Measurements from ENCODE around the gene PGM1.
A peak's percentile ranks its signal among the peaks of the same experiment; 100 is the strongest.
"Not testable (repeated sequence)": the region's sequence is repeated elsewhere in the genome, so short reads cannot be mapped to it uniquely, and the experiment has no call there.

PGM1 gene

GRCh38 chr1:63586326-63586725 lies 6.9 kb upstream of the PGM1 start:
- H3K27me3 Mint-ChIP-seq, H3K9me3 Mint-ChIP-seq, H3K4me3 Mint-ChIP-seq, CTCF ChIA-PET, H3K27ac Mint-ChIP-seq, H3K4me1 Mint-ChIP-seq, DNase-seq: not testable (repeated sequence)
- peaks cover 29% of the 10 kb centered on the region for H3K36me3 Mint-ChIP-seq

- no peak for DNase-seq
- peaks cover 30% of the 10 kb centered on the region for H3K36me3 Mint-ChIP-seq
- CTCF ChIA-PET: interaction anchor here (1.0 to 1.1 kb wide), 2 partner anchors 14 to 62 kb away, joined by 3 to 6 read pairs; no protein-coding TSS in a partner anchor
These were observed 3.0 kb upstream of the PGM1 start for GRCh38 chr1:63590166-63590560.

GRCh38 chr1:63592536-63593302 lies 492 bp upstream of the PGM1 start:
- DNase-seq: no peak
- no peaks in the 10 kb centered on the region for H3K27me3 Mint-ChIP-seq
- H3K36me3 Mint-ChIP-seq: peaks cover 32% of the 10 kb centered on the region
- peaks cover 44% of the 10 kb centered on the region for H3K4me1 Mint-ChIP-seq
- peak overlapping the region; percentile 98 for H3K4me3 Mint-ChIP-seq
- peak overlapping the region; percentile 100 for H3K27ac Mint-ChIP-seq
- no peaks in the 10 kb centered on the region for H3K9me3 Mint-ChIP-seq
- CTCF ChIA-PET: interaction anchor here (1.5 kb wide), 1 partner anchor 17 kb away, joined by 3 read pairs; no protein-coding TSS in a partner anchor

More at GRCh38 chr1:63590166-63590560, 3.0 kb upstream of the PGM1 start:
- no peaks in the 10 kb centered on the region for H3K27me3 Mint-ChIP-seq
- H3K4me1 Mint-ChIP-seq: peaks cover 28% of the 10 kb centered on the region
- H3K9me3 Mint-ChIP-seq: no peaks in the 10 kb centered on the region
- no peak overlapping the region for H3K4me3 Mint-ChIP-seq
- H3K27ac Mint-ChIP-seq: no peak overlapping the region

GRCh38 chr1:63593886-63594605 lies 835 bp downstream of the PGM1 start:
- H3K9me3 Mint-ChIP-seq: no peaks in the 10 kb centered on the region
- no peaks in the 10 kb centered on the region for H3K27me3 Mint-ChIP-seq
- peaks cover 31% of the 10 kb centered on the region for H3K36me3 Mint-ChIP-seq
- H3K27ac Mint-ChIP-seq: peak overlapping the region; percentile 100
- peaks cover 43% of the 10 kb centered on the region for H3K4me1 Mint-ChIP-seq
- H3K4me3 Mint-ChIP-seq: peak overlapping the region; percentile 98
- DNase-seq: peak; percentile 87
- CTCF ChIA-PET: no interaction called here

- CTCF ChIA-PET: interaction anchor here (1.0 kb wide), 1 partner anchor 19 kb away, joined by 3 read pairs; no protein-coding TSS in a partner anchor
- no peak for DNase-seq
- no peak overlapping the region for H3K27ac Mint-ChIP-seq
- H3K27me3 Mint-ChIP-seq: no peaks in the 10 kb centered on the region
- H3K4me3 Mint-ChIP-seq: peak overlapping the region; percentile 60
- H3K4me1 Mint-ChIP-seq: peaks cover 43% of the 10 kb centered on the region
- H3K36me3 Mint-ChIP-seq: peaks cover 31% of the 10 kb centered on the region
- no peaks in the 10 kb centered on the region for H3K9me3 Mint-ChIP-seq
These were observed 2.2 kb downstream of the PGM1 start for GRCh38 chr1:63595435-63595834.

- Mint-ChIP-seq H3K4me1 (peaks cover 25% of the 10 kb centered on the region), H3K27ac (no peak overlapping the region)
These were observed 6.6 kb downstream of the PGM1 start for GRCh38 chr1:63599799-63600198.

GRCh38 chr1:63600248-63600647 lies 7.0 kb downstream of the PGM1 start:
- Mint-ChIP-seq H3K4me1 (peaks cover 23% of the 10 kb centered on the region), H3K9me3 (no peaks in the 10 kb centered on the region), H3K27me3 (no peaks in the 10 kb centered on the region), H3K4me3 (no peak overlapping the region), H3K36me3 (peaks cover 29% of the 10 kb centered on the region), H3K27ac (no peak overlapping the region)
- no peak for DNase-seq
- CTCF ChIA-PET: no interaction called here

More at GRCh38 chr1:63599799-63600198, 6.6 kb downstream of the PGM1 start:
- no peaks in the 10 kb centered on the region for H3K9me3 Mint-ChIP-seq
- H3K36me3 Mint-ChIP-seq: peaks cover 31% of the 10 kb centered on the region
- CTCF ChIA-PET: no interaction called here
- H3K4me3 Mint-ChIP-seq: no peak overlapping the region
- no peaks in the 10 kb centered on the region for H3K27me3 Mint-ChIP-seq
- DNase-seq: no peak

GRCh38 chr1:63601061-63601460 lies 7.8 kb downstream of the PGM1 start:
- CTCF ChIA-PET: interaction anchor here (1.2 kb wide), 1 partner anchor 26 kb away, joined by 3 read pairs; no protein-coding TSS in a partner anchor
- no peak overlapping the region for H3K27ac Mint-ChIP-seq
- peaks cover 21% of the 10 kb centered on the region for H3K36me3 Mint-ChIP-seq
- no peak for DNase-seq
- H3K9me3 Mint-ChIP-seq: no peaks in the 10 kb centered on the region
- peaks cover 15% of the 10 kb centered on the region for H3K4me1 Mint-ChIP-seq
- H3K27me3 Mint-ChIP-seq: no peaks in the 10 kb centered on the region
- H3K4me3 Mint-ChIP-seq: no peak overlapping the region

- H3K27me3 Mint-ChIP-seq: no peaks in the 10 kb centered on the region
- H3K9me3 Mint-ChIP-seq: no peaks in the 10 kb centered on the region
- H3K27ac Mint-ChIP-seq: no peak overlapping the region
- CTCF ChIA-PET: interaction anchor here (1.2 kb wide), 1 partner anchor 26 kb away, joined by 3 read pairs; no protein-coding TSS in a partner anchor
- DNase-seq: no peak
- peaks cover 14% of the 10 kb centered on the region for H3K4me1 Mint-ChIP-seq
- no peak overlapping the region for H3K4me3 Mint-ChIP-seq
- H3K36me3 Mint-ChIP-seq: peaks cover 20% of the 10 kb centered on the region
These were observed 8.3 kb downstream of the PGM1 start for GRCh38 chr1:63601463-63601862.

- Mint-ChIP-seq H3K9me3 (no peaks in the 10 kb centered on the region), H3K27me3 (no peaks in the 10 kb centered on the region), H3K4me1 (peaks cover 11% of the 10 kb centered on the region), H3K4me3 (no peak overlapping the region), H3K36me3 (peaks cover 19% of the 10 kb centered on the region), H3K27ac (no peak overlapping the region)
- no peak for DNase-seq
- CTCF ChIA-PET: interaction anchor here (1.2 kb wide), 1 partner anchor 27 kb away, joined by 3 read pairs; no protein-coding TSS in a partner anchor
These were observed 8.7 kb downstream of the PGM1 start for GRCh38 chr1:63601912-63602311.

- CTCF ChIA-PET: no interaction called here
- Mint-ChIP-seq H3K27me3 (no peaks in the 10 kb centered on the region), H3K27ac (no peak overlapping the region), H3K4me3 (no peak overlapping the region), H3K36me3 (peaks cover 19% of the 10 kb centered on the region), H3K9me3 (no peaks in the 10 kb centered on the region), H3K4me1 (peaks cover 7% of the 10 kb centered on the region)
- no peak for DNase-seq
These were observed 9.4 kb downstream of the PGM1 start for GRCh38 chr1:63602629-63603028.

GRCh38 chr1:63603810-63604209 lies 10.6 kb downstream of the PGM1 start:
- peaks cover 7% of the 10 kb centered on the region for H3K4me1 Mint-ChIP-seq
- no peak for DNase-seq
- no peaks in the 10 kb centered on the region for H3K9me3 Mint-ChIP-seq
- CTCF ChIA-PET: no interaction called here
- H3K27me3 Mint-ChIP-seq: no peaks in the 10 kb centered on the region
- peaks cover 19% of the 10 kb centered on the region for H3K36me3 Mint-ChIP-seq
- no peak overlapping the region for H3K27ac Mint-ChIP-seq
- no peak overlapping the region for H3K4me3 Mint-ChIP-seq

- CTCF ChIA-PET: no interaction called here
- H3K4me3 Mint-ChIP-seq: no peak overlapping the region
- H3K36me3 Mint-ChIP-seq: peaks cover 9% of the 10 kb centered on the region
- H3K9me3 Mint-ChIP-seq: no peaks in the 10 kb centered on the region
- H3K4me1 Mint-ChIP-seq: peaks cover 11% of the 10 kb centered on the region
- H3K27me3 Mint-ChIP-seq: no peaks in the 10 kb centered on the region
- H3K27ac Mint-ChIP-seq: no peak overlapping the region
- no peak for DNase-seq
These were observed 14.1 kb downstream of the PGM1 start for GRCh38 chr1:63607322-63607721.

GRCh38 chr1:63611231-63611630 lies 18.0 kb downstream of the PGM1 start:
- DNase-seq: no peak
- CTCF ChIA-PET: interaction anchor here (1.8 kb wide), 1 partner anchor 527 kb away, joined by 9 read pairs; no protein-coding TSS in a partner anchor
- Mint-ChIP-seq H3K4me1 (peaks cover 7% of the 10 kb centered on the region), H3K36me3 (no peaks in the 10 kb centered on the region), H3K4me3 (no peak overlapping the region), H3K9me3 (no peaks in the 10 kb centered on the region), H3K27ac (no peak overlapping the region), H3K27me3 (no peaks in the 10 kb centered on the region)

Measured in activated naive CD4-positive, alpha-beta T cell treated with anti-CD3 and anti-CD28 coated beads, Interleukin-2, amount 10 ng/mL, durations not matched to agents 7 days and 5 days (primary cell).